ENCODE data around the gene CPLANE1.
"Not testable (repeated sequence)": the region's sequence is repeated elsewhere in the genome, so short reads cannot be mapped to it uniquely, and the experiment has no call there.

GRCh38 chr5:37268100-37268499 lies 18.9 kb upstream of the CPLANE1 start:
- TF ChIP-seq CTCF, POLR2A (IDR thresholded peaks at IDR 0.05): not testable (repeated sequence)
